Stimulated activated CD4-positive, alpha-beta T cell treated with anti-CD3 and anti-CD28 coated beads, Interleukin-1b, Interleukin-23, amount 100 ng/mL, for 4 hours (primary cell): ENCODE results near the gene GALNT2.

Experiments
- DNase-seq, 2 donors: peaks; one replicate each; pipeline ENCODE4 v3.0.0-alpha.2; 2020; ENCODE audit warnings: low read depth in 2 of 2

GALNT2 gene

DNA sequence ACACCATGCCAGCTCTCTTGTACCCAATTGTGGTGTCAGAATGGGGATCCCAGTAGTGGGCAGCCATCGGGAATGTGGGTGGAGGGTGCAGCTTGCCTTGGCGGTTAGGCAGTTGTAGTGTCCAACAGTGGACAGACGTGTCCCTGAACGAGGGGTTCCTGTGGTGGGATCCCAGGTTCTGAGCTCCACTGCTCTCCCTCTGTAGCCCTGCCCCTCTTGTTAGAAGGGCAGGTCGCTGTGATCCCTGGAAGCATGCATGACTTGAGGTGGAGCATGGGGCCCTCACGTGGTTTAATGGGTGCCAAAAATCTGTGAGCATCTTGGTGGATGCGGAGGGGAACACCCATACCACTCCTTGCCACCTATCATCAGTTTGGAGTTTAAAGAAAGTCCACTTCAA is 4.3 kb downstream of the GALNT2 start:
- no peak for DNase-seq

DNA sequence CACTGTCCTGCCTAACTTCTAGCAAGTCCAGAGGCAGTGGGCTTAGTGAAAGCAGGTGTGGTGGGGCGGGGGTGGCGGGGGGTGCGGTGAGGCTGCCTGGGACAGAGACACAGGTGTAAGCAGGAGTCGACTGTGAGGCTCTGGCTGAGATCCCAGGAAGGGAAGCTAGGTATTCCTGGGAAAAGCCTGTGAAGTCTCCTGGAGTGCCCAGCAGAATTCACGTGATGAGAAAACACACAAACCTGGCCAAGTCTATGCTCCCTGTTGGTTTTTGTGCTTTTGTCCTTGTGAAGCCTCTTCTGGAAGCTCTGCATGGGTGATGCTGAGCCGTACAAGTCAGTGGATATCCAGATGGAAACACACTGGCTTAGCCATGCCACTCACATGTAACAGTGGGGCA is 5.3 kb downstream of the GALNT2 start:
- DNase-seq = no peak

DNA sequence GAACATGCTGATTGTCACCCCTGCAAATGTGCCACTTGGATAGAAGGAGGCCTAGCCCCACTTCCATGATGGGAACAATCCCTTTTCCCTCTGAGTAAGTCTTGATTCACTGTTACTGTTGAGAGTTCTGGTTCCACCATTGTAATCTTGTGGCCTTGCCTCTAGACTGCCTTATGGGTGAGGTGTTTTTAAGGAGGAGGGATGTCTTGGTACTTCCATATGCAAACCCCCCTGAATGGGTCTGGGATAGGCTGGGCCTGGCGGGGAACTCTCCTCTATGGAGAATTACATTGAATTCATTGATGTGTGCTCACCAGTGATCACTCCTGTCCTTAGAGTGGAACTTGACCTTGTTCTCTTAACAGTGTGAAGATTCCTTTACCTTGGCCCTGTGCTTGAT is 5.8 kb downstream of the GALNT2 start:
- no peak for DNase-seq

DNA sequence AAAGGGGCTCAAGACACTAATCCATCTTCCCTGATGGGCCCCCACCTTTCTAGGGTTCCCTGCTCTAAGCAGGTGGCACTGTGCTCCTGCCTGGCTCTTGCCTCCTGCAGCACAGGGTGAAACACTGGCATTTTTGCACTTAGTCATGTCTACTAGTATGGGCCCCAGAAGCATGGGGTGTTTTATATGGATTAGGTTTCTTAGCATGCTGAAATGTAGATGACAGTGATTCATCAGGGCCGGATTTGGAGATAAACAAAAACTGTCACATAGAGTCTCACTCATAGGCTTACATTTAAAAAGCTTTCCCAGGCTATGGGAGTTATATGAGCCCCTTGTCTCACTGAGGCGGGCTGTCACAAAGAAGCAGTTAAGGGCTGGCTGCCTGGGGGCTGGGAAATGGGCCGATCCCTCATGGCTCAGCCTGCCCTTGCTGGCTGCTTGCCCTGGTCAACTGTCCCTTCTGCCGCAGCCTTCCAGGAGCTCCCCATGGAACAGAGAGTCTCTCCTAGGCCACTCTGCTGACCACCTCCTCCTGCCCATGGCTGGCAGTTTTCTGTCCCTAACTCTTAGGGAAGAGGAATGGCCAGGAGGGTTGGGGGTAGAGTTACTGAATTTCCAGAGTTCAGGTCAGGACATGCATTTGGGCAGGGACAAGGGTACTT is 6.5 kb downstream of the GALNT2 start:
- DNase-seq = no peak

DNA sequence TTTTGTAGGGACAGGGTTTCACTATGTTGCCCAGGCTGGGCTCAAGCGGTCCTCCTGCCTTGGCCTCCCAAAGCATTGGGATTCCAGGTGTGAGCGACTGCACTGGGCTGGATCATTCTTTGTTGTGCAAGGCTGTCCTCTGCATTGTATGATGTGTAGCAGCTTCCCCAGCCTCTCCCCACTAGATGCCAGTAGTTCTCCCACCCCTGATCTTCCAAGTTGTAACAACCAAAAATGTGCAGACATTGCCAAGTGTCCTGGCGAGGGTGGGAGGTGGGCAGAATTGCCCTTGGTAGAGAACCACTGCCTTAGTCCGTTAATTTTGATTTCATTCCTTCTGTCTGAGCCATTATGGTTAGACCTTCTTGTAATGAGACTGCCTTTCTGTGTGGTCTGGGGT is 7.2 kb downstream of the GALNT2 start:
- no peak for DNase-seq

DNA sequence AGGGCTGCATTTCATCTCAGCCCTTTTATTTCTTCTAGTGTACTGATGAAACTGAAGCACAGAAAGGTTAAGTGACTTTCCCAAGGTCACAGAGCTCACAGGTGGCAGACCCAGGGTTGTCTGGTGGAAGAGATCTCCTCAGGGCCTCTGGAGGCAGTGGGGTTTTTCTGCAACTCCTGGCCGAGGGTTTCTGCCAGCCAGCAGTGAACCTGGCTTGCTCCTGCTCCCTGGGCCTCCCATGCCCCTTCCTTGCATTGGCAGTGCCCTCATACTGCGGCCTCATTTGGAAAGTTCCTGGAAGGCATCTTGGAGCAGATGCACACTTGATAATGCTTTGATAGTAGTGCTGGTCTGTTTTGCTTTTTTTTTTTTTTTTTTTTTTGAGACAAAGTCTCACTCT is 7.7 kb downstream of the GALNT2 start:
- no peak for DNase-seq

DNA sequence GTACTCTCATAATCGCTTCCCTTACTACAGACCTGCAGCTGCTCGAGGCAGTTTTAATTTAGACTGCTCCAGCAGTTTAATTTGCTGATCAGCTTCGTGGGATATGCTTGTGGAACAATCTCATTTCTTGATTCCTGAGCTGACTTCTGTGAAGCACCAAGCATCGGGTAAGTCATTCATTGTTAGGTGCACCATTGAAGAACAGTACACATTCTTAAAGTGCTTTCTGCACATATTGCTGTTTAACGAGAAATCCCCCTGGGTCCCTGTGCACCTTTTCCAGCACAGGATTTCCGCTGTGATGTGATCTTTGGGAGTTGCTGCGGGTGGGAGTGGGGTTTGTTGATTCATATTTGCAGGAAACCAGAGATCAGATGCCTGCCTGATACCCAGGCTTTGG is 9.1 kb downstream of the GALNT2 start:
- DNase-seq = no peak

DNA sequence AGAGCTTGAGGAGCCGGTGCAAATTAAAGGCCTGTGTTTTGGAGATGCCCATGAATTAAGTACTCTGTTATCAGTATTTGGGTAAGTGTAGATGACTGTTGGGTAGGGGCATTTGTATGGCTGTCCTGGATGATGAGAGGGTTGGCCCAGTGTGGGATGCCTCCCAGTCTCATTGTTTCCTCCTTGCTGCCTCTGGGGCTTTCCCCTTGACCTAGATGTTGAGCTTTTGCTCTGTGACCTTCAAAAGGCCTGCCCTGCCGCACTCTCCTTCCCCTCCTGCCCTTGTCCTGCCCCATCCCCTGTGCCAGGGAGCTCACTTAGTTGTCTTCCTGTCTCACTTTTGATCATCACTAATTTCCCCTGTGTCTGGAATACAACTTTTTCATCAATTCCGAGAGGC is 10.0 kb downstream of the GALNT2 start:
- DNase-seq = no peak

DNA sequence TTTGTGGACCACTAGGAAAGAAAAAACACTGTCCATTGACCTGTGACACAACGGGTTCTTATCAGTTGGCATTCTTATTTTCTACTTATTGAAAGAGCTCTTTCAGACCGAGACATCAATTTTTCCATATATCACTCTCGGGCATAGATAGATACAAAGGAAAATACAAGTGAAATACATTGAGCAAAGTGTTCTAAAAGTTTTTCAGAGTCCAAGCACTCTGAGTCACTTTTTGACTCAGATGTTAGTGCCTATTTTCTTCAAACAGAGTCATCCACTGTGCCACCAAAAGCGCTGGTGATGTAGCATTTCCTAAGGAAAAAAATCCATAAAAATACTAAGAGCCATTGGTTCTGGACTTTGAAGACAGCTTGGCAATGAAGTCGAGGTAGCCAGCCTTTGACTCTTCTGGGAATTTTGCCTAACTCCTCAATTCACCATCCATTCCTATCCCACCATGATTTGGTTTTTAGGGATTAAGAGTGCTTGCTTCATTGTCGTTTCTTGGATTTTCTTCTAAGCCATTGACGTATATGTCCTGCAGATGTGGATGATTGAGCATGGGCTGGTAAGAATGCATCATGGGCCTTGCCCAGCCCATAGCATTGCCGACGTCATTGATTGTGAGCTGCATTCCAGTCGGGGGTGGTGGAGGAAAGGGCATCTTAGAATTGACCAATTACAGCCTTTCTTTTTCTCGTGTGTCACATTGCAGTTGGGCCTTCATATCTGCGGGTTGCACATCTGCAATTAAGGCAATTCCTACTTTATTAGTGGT is 10.6 kb downstream of the GALNT2 start:
- no peak for DNase-seq

DNA sequence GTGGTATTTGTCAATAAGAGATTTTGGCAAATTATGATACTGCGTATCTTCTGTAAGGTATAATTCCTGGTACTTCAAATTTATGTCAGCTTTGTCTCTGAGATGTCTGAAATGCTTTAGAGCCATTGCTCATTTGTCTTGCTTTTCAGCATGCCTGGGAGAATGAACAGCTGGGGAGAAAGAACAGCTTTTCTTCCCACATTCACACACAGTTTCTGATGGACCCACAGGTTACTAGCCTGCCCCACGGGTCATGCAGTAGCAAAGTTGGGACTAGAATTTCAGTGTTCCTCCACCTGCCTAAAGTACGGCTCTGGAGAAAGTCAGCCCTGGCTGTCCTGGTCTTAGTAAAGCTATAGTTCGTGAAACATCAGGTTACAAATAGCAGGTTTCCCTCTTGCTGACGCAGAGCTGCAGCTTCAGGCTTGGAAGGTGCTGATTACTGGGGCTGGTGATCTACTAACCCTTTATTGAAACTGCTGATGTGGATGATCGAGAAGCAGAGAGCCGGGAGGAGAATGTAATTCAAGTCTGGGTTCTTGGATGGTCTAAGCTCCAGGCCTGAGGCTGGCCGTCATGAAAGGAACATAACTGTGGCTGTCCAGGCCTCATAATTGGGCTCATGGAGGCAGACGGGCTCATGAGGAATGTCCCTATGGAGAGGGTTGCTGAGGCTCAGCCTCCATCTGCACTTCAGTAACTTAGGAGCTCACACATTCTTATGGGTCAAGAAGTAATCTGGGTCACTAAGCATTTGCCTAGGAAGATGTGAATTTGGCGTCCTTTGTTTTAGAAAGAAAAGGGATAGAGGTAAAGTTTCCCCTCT is 12.4 kb downstream of the GALNT2 start:
- DNase-seq = no peak

DNA sequence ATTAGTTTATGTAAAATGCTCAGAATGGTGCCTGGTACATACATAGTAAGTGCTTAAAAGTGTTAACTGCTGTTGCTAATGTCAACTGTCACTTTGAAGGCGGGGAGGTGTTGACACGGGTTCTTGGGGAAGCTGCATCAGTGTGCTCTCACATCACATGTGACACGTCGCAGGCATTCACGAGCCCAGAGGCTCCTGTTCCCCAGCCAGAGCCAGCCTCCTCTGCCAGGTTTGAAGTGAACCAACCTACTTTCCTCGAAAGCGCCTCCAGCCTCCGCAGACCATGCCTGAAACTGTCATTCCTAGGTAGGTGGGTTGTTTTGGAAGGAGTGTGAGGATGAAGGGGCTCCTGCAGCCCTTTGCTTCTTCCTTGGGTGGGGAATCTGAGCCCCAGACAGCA is 13.8 kb downstream of the GALNT2 start:
- no peak for DNase-seq

DNA sequence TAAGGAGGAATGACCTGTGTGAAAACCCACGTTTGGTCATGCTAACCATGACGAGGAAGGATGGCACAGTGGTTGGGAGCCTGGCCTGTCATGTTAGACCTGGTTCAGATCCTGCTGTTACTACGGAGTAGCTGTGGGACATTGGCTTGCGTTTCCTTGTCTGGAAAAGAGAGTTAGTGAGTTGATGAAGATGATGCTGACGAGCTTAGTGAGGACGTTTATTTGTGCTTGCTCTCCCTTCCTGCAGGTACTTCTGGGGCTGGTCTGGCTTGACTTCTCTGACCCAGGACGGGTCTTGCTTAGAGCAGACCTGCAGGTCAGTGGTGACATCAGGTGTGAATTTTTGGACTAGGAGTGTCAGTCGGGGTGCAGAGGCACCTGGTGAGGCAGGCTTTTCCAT is 14.7 kb downstream of the GALNT2 start:
- DNase-seq = no peak

DNA sequence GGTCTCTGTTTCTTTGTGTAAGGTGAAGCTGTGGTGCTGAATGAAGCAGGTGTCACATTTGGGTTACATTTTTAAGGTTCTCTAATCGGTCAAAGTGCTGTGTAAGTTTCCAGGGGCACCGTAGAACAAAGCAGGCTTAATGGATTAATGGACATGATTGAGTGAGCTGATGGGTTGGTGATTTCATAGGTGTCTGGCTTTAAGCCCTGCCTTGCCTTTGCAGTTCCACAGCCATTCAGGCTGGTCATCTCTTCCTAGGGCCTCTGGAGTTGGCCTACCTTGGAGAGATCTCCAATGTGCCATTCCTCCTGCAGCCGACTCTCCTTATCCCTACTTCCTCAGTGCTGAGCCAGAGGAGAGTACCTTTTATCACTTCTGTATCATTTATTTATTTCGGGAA is 15.2 kb downstream of the GALNT2 start:
- DNase-seq = no peak

DNA sequence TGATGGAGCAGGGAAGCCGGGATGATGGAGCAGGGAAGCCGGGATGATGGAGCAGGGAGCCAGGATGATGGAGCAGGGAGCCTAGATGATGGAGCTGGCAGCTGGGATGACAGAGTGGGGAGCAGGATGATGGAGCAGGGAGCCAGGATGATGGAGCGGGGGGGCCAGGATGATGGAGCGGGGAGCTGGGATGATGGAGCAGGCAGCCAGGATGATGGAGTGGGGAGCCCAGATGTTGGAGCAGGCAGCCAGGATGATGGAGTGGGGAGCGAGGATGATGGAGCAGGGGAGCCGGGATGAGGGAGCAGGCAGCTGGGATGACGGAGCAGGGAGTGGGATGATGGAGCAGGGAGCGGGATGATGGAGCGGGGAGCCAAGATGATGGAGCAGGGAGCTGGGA is 16.0 kb downstream of the GALNT2 start:
- no peak for DNase-seq

DNA sequence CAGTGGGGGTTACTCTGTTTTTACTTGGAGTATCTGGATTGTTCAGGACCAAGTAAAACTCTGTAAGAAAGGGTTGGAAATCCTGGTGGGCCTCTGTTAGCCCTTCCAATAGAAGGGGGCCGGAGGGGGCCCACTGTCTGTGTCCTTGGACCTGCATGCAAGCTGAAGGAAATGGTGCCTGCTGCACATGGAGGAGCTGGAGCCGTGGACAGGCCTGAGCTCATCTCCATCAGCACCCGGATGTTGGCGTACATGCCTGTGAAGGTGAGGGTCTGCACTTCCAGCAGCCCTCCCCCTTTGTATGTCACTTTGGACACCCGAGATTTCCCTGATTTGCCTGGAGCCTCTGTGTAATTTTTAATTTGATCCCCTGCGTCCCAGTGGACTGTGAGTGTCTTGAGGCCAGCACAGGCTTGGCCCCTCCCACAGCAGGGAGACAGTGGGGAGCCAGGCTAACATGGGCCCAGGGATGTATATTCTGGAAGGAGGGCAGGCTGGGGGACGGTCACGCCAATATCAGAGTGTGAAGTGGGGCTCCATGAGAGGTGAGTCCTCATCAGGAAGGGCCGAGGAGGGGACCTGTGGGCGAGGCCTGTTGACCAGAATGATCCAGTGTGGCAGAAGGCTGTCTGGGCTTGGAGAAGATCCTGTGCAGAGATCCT is 16.8 kb downstream of the GALNT2 start:
- DNase-seq = no peak

DNA sequence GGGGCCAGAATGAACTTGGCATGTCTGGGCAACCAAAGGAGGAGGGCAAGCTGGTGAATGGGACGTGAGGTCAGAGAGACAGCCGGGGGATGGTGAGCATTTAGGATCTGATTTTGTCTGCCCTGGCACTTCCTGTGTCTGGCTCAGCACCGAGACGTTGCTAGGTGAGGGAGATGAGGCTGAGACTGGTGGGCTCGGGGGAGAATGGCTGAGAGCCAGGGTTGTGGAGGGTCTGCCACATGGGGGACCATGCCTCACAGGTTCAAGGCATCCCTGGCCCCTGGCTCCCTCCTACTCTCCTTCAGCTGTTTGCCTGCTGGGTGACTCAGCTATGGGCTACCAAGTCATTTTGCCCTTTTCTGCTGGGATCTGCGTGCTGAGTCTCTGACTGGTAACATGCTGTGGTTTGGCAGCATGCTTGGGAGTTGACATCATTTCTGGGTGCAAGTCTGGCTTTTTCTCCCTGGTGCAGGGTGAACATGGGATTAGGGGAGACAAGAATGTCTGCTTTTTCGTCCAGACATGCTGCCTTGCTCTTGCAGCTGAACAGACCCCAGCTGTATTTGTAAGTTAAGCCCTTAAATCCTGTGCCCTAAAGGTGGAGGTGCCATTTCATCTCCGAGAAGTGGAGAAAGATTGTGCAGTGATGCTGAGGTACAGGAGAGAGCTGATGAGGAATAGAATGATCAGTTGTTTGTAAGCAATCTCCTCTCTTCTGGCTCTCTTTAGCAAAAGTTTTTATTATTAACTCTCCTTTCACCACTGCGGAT is 17.6 kb downstream of the GALNT2 start:
- peak in 1 of 2 donors; percentile 36 for DNase-seq

DNA sequence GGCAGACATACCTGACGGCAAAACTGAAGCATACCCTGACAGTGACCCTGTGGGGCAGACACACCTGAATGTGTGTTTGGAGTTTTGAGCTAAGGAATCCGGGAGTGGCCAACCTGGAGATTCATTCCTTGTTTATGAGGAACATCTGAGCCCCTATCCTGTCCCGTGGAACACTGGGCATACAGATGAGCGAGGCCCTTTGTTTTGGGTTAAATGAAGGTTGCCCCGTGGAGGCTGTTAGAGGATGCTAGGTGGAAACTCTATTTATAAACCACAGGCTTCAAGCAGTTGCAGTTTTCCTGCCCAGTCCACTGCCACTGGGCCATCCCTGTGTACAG is 18.1 kb downstream of the GALNT2 start:
- DNase-seq = no peak

DNA sequence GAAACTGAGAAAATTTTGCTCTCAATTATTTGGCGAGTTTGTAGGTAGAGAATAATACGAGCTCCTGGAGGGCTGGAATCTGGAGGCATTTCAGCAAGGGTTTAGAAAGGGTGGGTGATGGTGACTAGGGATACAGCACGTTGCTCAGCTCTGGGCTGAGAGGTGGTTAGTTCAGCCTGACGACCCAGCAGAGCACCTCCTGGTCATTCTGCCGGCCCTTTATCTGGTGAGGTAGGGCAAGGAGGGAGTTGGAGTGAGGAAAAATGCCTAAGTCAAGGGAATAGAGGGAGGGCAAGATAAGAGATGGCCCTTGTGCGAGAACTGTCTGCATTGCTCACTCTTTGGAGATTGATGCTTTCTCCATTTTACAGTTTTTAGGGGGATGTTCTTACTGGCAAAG is 19.1 kb downstream of the GALNT2 start:
- DNase-seq = no peak

DNA sequence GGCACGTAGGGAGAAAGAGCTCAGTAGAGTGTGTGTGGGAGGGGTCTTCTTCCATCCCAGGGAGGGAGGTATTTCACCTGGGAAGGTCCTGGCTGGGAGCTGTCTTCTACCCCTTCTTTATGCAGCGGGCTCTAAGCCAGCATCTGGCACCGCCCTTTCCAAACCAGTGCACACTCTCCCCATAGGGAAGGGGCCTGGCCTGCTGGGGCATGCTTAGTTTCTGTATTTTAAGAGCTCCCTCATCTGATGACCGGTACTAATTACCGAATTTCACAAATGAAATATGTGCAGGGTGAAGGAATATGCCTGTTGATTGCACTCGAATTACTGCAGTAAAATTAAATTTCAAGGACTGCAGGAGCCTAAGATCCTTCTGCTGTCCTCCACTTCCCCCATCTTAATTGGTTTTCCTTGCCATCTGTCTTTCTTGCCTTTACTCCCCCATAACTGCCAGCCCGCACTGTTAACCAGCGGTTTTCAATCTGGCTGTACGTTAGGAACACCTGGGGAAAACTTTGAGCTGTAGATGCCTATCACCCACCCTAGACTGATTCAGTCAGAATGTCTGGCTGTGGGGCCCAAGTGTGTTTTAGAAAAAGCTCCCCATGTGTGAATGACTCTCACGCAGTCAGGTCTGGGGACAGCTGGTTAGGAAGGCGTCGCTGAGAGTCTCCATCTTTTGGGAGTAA is 20.1 kb downstream of the GALNT2 start:
- no peak for DNase-seq

DNA sequence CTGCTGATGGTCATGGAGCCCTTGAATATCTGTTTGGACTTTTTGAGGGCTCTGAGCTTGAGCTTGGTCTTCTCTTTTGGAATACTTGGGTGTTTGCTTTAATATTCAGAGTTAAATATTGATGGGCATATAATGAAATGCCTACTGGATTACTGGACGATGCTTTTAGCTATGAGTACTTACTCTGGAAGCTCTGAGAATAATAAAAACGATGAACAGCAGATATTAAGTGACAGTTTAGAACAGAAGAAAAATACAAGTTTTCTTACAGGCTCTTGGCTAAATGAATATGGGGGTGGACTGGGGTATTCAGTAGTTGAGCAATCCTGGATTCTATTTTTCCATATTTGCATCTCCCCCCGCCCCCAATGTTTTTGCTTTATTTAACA is 20.7 kb downstream of the GALNT2 start:
- no peak for DNase-seq

DNA sequence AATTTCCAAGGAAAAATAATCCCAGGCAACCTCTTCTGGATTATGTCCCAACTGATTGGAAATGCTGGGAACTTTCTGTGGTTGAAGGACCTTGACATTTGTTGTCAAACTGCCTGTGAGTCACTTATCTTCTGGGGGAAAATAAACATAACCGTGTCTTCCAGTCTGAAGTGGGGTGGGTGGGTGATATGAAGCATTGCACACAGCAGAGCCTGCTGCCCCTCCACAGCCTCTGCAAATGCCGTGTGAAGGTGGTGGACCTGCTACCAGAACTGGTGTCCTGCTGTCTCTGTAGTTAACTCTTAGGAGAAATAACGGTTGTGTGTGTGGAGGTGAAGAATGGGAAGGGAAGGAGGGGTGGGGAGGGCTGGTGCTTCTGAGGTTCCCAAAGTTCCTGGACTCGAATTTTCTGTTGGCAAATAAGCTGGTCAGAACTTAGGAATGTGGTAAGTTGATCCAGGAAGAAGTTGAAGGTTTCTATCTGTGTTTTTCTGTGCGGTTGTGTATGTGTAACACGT is 23.2 kb downstream of the GALNT2 start:
- no peak for DNase-seq
